ENCODE results near the gene ARSI.

ARSI gene

GRCh38 chr5:150329038-150329437, 26.3 kb upstream of the ARSI start:
- no peak for TF ChIP-seq CTCF (IDR thresholded peaks at IDR 0.05; ENCODE audit: extremely low read depth, insufficient read depth, missing control alignments)
- no peak for DNase-seq (ENCODE audit: low spot score)
- in situ Hi-C loops (cut with MboI; ENCODE audit: low pct_unique_long_range_greater_than_20kb, low sequenced_read_pairs, unreplicated experiment), result no loop called here

- in situ Hi-C loops (cut with MboI; ENCODE audit: low pct_unique_long_range_greater_than_20kb, low sequenced_read_pairs, unreplicated experiment), result no loop called here
- TF ChIP-seq CTCF (IDR thresholded peaks at IDR 0.05; ENCODE audit: extremely low read depth, insufficient read depth, missing control alignments), result no peak
- no peak for DNase-seq (ENCODE audit: low spot score)
These were observed 25.8 kb upstream of the ARSI start for GRCh38 chr5:150328515-150328914.

GRCh38 chr5:150327139-150327538, 24.4 kb upstream of the ARSI start:
- no peak for DNase-seq (ENCODE audit: low spot score)
- TF ChIP-seq CTCF (IDR thresholded peaks at IDR 0.05; ENCODE audit: extremely low read depth, insufficient read depth, missing control alignments), result no peak
- in situ Hi-C loops (cut with MboI; ENCODE audit: low pct_unique_long_range_greater_than_20kb, low sequenced_read_pairs, unreplicated experiment), result no loop called here

GRCh38 chr5:150326707-150327106, 24.0 kb upstream of the ARSI start:
- in situ Hi-C loops (cut with MboI; ENCODE audit: low pct_unique_long_range_greater_than_20kb, low sequenced_read_pairs, unreplicated experiment), result no loop called here
- TF ChIP-seq CTCF (IDR thresholded peaks at IDR 0.05; ENCODE audit: extremely low read depth, insufficient read depth, missing control alignments), result no peak
- no peak for DNase-seq (ENCODE audit: low spot score)

GRCh38 chr5:150325426-150325825, 22.7 kb upstream of the ARSI start:
- no peak for TF ChIP-seq CTCF (IDR thresholded peaks at IDR 0.05; ENCODE audit: extremely low read depth, insufficient read depth, missing control alignments)
- DNase-seq (ENCODE audit: low spot score), result no peak
- in situ Hi-C loops (cut with MboI; ENCODE audit: low pct_unique_long_range_greater_than_20kb, low sequenced_read_pairs, unreplicated experiment), result no loop called here

- no peak for DNase-seq (ENCODE audit: low spot score)
- TF ChIP-seq CTCF (IDR thresholded peaks at IDR 0.05; ENCODE audit: extremely low read depth, insufficient read depth, missing control alignments), result no peak
- in situ Hi-C loops (cut with MboI; ENCODE audit: low pct_unique_long_range_greater_than_20kb, low sequenced_read_pairs, unreplicated experiment), result no loop called here
These were observed 21.1 kb upstream of the ARSI start for GRCh38 chr5:150323819-150324218.

GRCh38 chr5:150323092-150323491, 20.4 kb upstream of the ARSI start:
- no peak for TF ChIP-seq CTCF (IDR thresholded peaks at IDR 0.05; ENCODE audit: extremely low read depth, insufficient read depth, missing control alignments)
- in situ Hi-C loops (cut with MboI; ENCODE audit: low pct_unique_long_range_greater_than_20kb, low sequenced_read_pairs, unreplicated experiment), result no loop called here
- no peak for DNase-seq (ENCODE audit: low spot score)

Data from GM13977 (cell line).